PC-3 (cell line): ENCODE data around the gene TECPR2. TPM values are rescaled to one million over a fixed set of nuclear protein-coding genes. Genes with fewer than 3 reads are reported as not detected.
"Not testable (repeated sequence)": the region's sequence is repeated elsewhere in the genome, so short reads cannot be mapped to it uniquely, and the experiment has no call there.

Experiments
- ATAC-seq: fragments of 200-7000 bp; cut with Tn5 transposase; 2 replicates; pipeline ENCODE4 v1.9.1; 2020; ENCODE audit warnings: mild to moderate bottlenecking, moderate library complexity
- BruUV-seq: library from RNA; stranded (reverse); fragments of 400-500 nt; replicated peaks from 2 replicates; lab custom pipeline; 2021; lab: Mats Ljungman, UMichigan
- CTCF ChIA-PET: fragments of 300-600 bp; sonication (Branson Sonifier 250); formaldehyde crosslinking; loops from one replicate; lab custom pipeline; 2022; ENCODE audit warnings: antibody characterized with exemption; lab: Charles Lee
- POLR2A ChIA-PET: fragments of 300-600 bp; sonication (Branson Sonifier 250); formaldehyde crosslinking; loops from one replicate; lab custom pipeline; 2022; ENCODE audit warnings: antibody characterized with exemption; ENCODE audit not compliant: unreplicated experiment; lab: Charles Lee
- DNase-seq: peaks from one replicate; pipeline ENCODE4 v3.0.0-alpha.2; 2015
- H2AFZ ChIP-seq: fragments of 300-600 bp; sonication (generic); 2 replicates; pipeline ENCODE4 v1.6.0; 2016; ENCODE audit warnings: antibody characterized with exemption, low read length
- H3F3A ChIP-seq: fragments of 300-600 bp; sonication (generic); one replicate; pipeline ENCODE4 v1.6.0; 2017; ENCODE audit warnings: antibody characterized with exemption, low read length, control low read depth, mild to moderate bottlenecking; ENCODE audit not compliant: unreplicated experiment
- H3K27ac ChIP-seq: fragments of 300-600 bp; sonication (generic); 2 replicates; pipeline ENCODE4 v1.5.1; 2016; ENCODE audit warnings: mild to moderate bottlenecking, low read length
- H3K27me3 ChIP-seq: fragments of 300-600 bp; sonication (generic); 2 replicates; pipeline ENCODE4 v1.6.1; 2016; ENCODE audit warnings: low read length, mixed read lengths
- H3K36me3 ChIP-seq: fragments of 300-600 bp; sonication (generic); 2 replicates; pipeline ENCODE4 v1.6.1; 2016; ENCODE audit warnings: low read depth, mixed run types, low read length, mixed read lengths
- H3K4me1 ChIP-seq: fragments of 300-600 bp; sonication (generic); 2 replicates; pipeline ENCODE4 v1.5.1; 2016; ENCODE audit warnings: low read length; ENCODE audit not compliant: insufficient read depth
- H3K4me2 ChIP-seq: fragments of 300-600 bp; sonication (generic); 2 replicates; pipeline ENCODE4 v1.6.0; 2016; ENCODE audit warnings: low read length
- H3K4me3 ChIP-seq: fragments of 300-600 bp; sonication (generic); 2 replicates; pipeline ENCODE4 v1.5.1; 2016; ENCODE audit warnings: mild to moderate bottlenecking, low read length, mixed read lengths
- H3K79me2 ChIP-seq: fragments of 300-600 bp; sonication (generic); 2 replicates; pipeline ENCODE4 v1.6.1; 2017; ENCODE audit warnings: low read length, mixed read lengths
- H3K9ac ChIP-seq: fragments of 300-600 bp; sonication (generic); 2 replicates; pipeline ENCODE4 v1.6.0; 2016; ENCODE audit warnings: mild to moderate bottlenecking, low read length
- H3K9me2 ChIP-seq: fragments of 300-600 bp; sonication (generic); replicated peaks from 2 replicates; pipeline ENCODE4 v1.6.1; 2016; ENCODE audit warnings: mixed run types, low read length, mixed read lengths
- H3K9me3 ChIP-seq: fragments of 300-600 bp; sonication (generic); 2 replicates; pipeline ENCODE4 v1.6.1; 2016; ENCODE audit warnings: low read length, mixed read lengths
- H4K20me1 ChIP-seq: fragments of 300-600 bp; sonication (generic); 2 replicates; pipeline ENCODE4 v1.6.1; 2016; ENCODE audit warnings: low read length, mixed read lengths
- EZH2 ChIP-seq: fragments of 300-600 bp; sonication (generic); IDR thresholded peaks from one replicate; pipeline ENCODE4 v1.6.1; 2017; ENCODE audit warnings: antibody characterized with exemption, mild to moderate bottlenecking, low read length; ENCODE audit not compliant: unreplicated experiment
- EZH2phosphoT487 ChIP-seq: fragments of 300-600 bp; sonication (generic); IDR thresholded peaks from 2 replicates; pipeline ENCODE4 v1.6.1; 2018; ENCODE audit warnings: mild to moderate bottlenecking, antibody characterized with exemption, low read length, borderline replicate concordance
- intact Hi-C: fragments of 100-400 bp; cut with micrococcal nuclease; formaldehyde crosslinking; loops from 2 replicates; pipeline ENCODE4 v1.9.0; 2023
- total RNA-seq: library from RNA; depleted of rRNA; stranded (reverse); fragments of >200 nt; gene quantifications from 2 replicates; pipeline ENCODE4 v1.2.3, GENCODE V29; 2014
- TF ChIP-seq, protein P1 (sequence below): fragments of 300-600 bp; sonication (generic); conservative IDR thresholded peaks from 2 replicates; pipeline ENCODE4 v1.5.1; 2017; ENCODE audit warnings: antibody characterized with exemption, low read depth, mild to moderate bottlenecking, low read length

The TECPR2 gene
- total RNA-seq, 1 experiment from 2014 or later = 15.7 TPM

DNA sequence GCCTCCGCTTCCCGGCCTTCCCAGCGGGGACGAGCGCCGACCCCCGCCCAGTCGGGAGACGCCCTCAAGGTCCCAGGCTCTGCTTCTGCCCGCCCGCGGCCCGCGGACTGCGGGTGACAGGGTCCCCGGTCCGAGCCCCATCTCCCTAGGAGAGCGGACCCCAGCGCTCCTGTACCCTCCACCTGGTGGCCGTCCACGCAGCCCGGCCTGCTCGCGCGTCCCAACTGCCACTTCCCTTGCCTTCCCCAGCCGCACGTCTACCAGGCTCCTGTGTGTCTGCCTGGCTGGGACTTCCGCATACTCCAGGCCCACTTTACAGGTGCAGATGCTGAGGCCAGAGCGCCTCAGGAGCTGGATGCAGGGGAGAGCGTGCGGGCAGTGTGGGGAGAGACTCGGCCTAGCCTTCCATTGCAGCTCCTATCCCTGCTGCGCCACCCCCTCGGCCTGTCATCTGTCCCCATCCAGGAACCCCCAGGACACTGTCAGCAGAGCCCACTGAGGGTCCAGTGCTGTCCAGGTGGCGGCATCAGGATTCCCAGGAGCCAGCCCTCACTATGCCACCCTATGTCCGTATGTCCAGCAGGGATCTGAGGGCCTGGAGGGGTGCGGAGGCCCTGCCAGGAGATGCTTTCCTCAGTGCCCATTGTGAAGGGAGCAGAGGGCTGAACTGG lies 154.8 kb downstream of the TECPR2 start:
- H3K9me2 ChIP-seq = no peaks in the 10 kb centered on the region
- H3K27me3 ChIP-seq = no peaks in the 10 kb centered on the region
- H3K27ac ChIP-seq = no peak overlapping the region
- DNase-seq (no peak), ATAC-seq (peak; percentile 14)
- no peaks in the 10 kb centered on the region for H3F3A ChIP-seq
- H3K4me1 ChIP-seq = 0 out of 2 replicates have a peak, but pooled peaks cover 3% of the 10 kb centered on the region
- no peaks in the 10 kb centered on the region for H3K9me3 ChIP-seq
- H3K36me3 ChIP-seq = no peaks in the 10 kb centered on the region
- H4K20me1 ChIP-seq = no peaks in the 10 kb centered on the region
- peak overlapping the region; percentile 97 for H2AFZ ChIP-seq
- H3K79me2 ChIP-seq = no peaks in the 10 kb centered on the region
- BruUV-seq = no TSS peak
- CTCF ChIA-PET = interaction anchor here (0.6 kb wide), 1 partner anchor 75 kb away, joined by 3 read pairs; no protein-coding TSS in a partner anchor
- TF ChIP-seq, protein P1, sequence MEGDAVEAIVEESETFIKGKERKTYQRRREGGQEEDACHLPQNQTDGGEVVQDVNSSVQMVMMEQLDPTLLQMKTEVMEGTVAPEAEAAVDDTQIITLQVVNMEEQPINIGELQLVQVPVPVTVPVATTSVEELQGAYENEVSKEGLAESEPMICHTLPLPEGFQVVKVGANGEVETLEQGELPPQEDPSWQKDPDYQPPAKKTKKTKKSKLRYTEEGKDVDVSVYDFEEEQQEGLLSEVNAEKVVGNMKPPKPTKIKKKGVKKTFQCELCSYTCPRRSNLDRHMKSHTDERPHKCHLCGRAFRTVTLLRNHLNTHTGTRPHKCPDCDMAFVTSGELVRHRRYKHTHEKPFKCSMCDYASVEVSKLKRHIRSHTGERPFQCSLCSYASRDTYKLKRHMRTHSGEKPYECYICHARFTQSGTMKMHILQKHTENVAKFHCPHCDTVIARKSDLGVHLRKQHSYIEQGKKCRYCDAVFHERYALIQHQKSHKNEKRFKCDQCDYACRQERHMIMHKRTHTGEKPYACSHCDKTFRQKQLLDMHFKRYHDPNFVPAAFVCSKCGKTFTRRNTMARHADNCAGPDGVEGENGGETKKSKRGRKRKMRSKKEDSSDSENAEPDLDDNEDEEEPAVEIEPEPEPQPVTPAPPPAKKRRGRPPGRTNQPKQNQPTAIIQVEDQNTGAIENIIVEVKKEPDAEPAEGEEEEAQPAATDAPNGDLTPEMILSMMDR = no peak
- TF ChIP-seq EZH2phosphoT487 = no peak
- no peak for TF ChIP-seq EZH2
- peak overlapping the region; percentile 95 for H3K4me2 ChIP-seq
- intact Hi-C loops = no loop called here
- H3K9ac ChIP-seq = peak overlapping the region; percentile 60
- H3K4me3 ChIP-seq = peak overlapping the region; percentile 76
- POLR2A ChIA-PET = no interaction called here

DNA sequence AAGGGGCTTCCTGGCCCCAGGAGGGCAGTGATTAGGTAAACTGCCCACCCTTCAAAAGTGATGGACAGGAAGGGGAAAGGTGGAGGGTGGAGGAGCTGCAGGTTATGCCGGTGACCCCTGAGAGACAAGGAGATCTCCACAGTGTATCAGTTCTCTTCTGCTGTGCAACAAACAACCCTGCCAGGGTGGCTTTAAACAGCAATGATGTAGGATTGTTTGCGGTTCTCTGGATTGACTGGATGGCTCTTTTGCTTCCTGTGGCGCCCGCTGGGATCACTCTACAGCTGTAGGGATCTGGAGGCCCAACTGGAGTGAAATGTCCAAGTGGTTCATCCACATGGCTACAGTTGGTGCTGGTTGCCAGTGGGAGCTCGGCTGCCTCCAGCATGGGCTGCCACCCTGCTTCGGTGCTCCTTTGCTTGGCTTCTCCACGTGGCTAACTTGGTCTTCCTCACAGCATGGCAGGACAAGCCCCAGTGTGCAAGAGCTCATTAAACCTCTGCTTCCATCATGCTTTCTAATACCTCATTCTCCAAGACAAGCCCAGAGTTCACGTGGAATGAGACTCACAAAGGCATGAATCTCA lies 155.4 kb downstream of the TECPR2 start:
- H3K4me2 ChIP-seq = no peak overlapping the region
- intact Hi-C loops = no loop called here
- H3K9me3 ChIP-seq = no peaks in the 10 kb centered on the region
- no peaks in the 10 kb centered on the region for H3K79me2 ChIP-seq
- no peaks in the 10 kb centered on the region for H3K27me3 ChIP-seq
- 0 out of 2 replicates have a peak, but pooled peaks cover 3% of the 10 kb centered on the region for H3K4me1 ChIP-seq
- H3K27ac ChIP-seq = no peak overlapping the region
- H3K9ac ChIP-seq = no peak overlapping the region
- DNase-seq (no peak), ATAC-seq (no peak)
- no peaks in the 10 kb centered on the region for H3K9me2 ChIP-seq
- TF ChIP-seq EZH2 (no peak), EZH2phosphoT487 (no peak)
- TF ChIP-seq, protein P1 = no peak
- ChIA-PET POLR2A (interaction anchor here (0.5 kb wide), 1 partner anchor 87 kb away, joined by 10 read pairs; no protein-coding TSS in a partner anchor), CTCF (interaction anchor here (0.6 kb wide), 1 partner anchor 75 kb away, joined by 3 read pairs; no protein-coding TSS in a partner anchor)
- H4K20me1 ChIP-seq = no peaks in the 10 kb centered on the region
- H2AFZ ChIP-seq = no peak overlapping the region
- H3F3A ChIP-seq = no peaks in the 10 kb centered on the region
- H3K36me3 ChIP-seq = no peaks in the 10 kb centered on the region
- no TSS peak for BruUV-seq
- no peak overlapping the region for H3K4me3 ChIP-seq

DNA sequence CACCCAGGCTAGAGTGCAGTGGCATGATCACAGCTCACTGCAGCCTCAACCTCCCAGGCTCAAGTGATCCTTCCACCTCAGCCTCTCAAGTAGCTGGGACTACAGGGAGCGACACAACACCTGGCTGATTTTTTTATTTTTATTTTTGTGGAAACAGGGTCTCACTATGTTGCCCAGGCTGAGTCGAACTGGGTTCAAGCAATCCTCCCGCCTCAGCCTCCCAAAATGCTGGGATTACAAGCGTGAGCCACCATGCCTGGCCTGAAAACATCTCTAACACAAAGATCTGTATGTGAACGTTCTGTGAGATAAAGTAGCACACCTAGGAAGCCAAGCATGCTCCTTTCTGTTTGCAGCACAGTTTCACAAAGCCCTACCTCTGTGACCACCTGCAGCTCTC lies 157.0 kb downstream of the TECPR2 start:
- ATAC-seq, H3K27ac ChIP-seq, H4K20me1 ChIP-seq, H3K9me2 ChIP-seq, H2AFZ ChIP-seq, H3K9ac ChIP-seq, H3K4me1 ChIP-seq, H3K79me2 ChIP-seq, H3K4me3 ChIP-seq, H3K27me3 ChIP-seq, BruUV-seq, H3K36me3 ChIP-seq, DNase-seq, intact Hi-C loops, H3K4me2 ChIP-seq, H3F3A ChIP-seq, H3K9me3 ChIP-seq, POLR2A ChIA-PET: not testable (repeated sequence)
- CTCF ChIA-PET = interaction anchor here (1.0 kb wide), 1 partner anchor 81 kb away, joined by 3 read pairs; no protein-coding TSS in a partner anchor
